ENCODE data around the gene F2R.

DNA sequence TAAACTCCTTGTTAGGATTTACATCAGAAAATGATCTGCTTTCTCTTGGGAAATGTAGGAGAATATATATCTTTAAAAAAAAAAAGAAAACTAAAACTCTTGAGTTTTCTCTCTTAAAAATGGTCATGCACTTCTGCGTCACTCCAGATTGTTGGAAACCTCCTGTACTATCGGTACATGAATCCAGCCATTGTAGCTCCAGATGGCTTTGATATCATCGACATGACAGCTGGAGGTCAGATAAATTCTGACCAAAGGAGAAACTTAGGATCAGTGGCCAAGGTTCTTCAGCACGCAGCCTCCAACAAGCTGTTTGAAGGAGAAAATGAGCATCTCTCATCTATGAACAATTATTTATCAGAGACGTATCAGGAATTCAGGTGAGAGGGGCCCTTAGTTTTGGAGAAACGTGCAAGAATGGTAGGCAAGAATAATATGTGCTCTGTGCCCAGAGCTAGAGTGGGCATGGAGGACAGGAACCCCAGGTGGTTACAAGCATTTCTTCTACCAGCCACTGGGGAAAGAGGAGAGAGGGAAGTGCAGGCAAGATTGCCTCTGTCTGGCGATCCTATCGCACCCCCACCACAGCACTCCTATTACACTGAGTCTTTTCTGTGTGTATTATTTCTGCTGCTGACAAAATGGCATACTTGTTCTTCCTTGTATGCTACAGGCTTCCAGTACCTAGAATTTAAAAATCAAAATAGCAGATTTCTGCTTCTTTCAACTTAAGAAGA is 41.4 kb upstream of the F2R start:
- TF ChIP-seq EZH2phosphoT487 (IDR thresholded peaks at IDR 0.05; ENCODE audit: insufficient read depth, low read depth) (no peak), EZH2 (IDR thresholded peaks at IDR 0.05; ENCODE audit: insufficient read depth, poor library complexity, severe bottlenecking) (no peak)

Data from GM23248 (cell line).